GM19372 (cell line): ENCODE results near the gene ERC1.
"Not testable (repeated sequence)": the region's sequence is repeated elsewhere in the genome, so short reads cannot be mapped to it uniquely, and the experiment has no call there.

Experiments
- ATAC-seq: cut with Tn5 transposase; IDR thresholded peaks from one replicate; pipeline ENCODE4 v1.9.1; 2021; ENCODE audit warnings: mild to moderate bottlenecking, low read depth, moderate library complexity; ENCODE audit not compliant: unreplicated experiment

ERC1 gene

DNA sequence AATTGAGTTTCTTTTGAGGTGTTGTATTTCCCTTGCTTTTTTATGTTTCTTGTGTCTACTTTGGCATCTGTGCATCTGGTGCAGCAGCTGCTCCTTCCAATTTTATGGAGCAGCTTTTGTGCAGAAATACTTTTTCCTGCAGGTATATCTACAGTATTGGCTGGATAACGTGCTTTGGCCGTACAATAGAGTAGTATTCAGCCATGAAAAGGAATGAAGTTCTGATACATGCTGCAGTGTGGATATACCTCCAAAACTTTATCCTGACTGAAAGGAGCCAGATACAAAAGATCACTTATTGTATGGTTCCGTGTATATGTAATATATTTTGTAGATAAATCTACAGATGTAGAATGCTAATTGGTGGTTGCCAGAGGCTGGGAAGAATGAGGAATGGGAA lies 74.6 kb downstream of the ERC1 start:
- no peak for ATAC-seq

DNA sequence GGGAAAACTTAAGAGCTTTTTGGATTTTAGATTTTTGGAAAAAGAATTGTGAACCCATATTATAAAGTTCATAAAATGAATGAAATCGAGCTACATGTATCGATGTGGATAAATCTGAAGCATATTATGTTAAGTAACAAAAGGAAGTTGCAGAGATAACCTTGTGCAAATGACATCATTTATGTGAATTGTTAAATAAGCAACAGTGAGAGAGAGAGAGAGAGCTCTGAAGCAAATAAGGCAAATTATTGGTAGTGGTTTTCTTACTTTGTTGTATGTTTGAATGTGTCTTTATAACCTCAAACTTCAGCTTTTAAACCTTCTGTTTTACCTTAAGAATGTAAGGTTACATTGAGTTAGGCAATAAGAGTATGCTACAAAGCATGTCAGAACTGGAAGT lies 78.8 kb downstream of the ERC1 start:
- no peak for ATAC-seq

DNA sequence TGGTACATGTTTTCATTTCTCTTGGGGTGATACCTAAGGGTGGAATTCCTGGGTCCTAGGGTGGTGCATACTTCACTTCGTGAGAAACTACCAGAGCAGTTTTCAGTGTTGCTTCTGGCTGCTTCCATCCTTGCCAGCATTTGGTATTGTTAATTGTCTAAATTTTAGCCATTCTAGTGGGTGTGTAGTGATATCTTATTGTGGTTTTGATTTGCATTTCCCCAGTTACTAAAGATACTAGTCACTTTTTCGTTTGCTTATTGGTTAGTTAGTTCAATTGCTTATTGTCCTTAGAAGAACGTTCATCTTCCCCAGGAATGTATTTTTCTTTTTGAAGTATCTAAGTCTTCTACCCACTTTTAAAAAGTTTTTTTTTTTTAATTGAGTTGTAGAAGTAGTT lies 80.2 kb downstream of the ERC1 start:
- no peak for ATAC-seq

DNA sequence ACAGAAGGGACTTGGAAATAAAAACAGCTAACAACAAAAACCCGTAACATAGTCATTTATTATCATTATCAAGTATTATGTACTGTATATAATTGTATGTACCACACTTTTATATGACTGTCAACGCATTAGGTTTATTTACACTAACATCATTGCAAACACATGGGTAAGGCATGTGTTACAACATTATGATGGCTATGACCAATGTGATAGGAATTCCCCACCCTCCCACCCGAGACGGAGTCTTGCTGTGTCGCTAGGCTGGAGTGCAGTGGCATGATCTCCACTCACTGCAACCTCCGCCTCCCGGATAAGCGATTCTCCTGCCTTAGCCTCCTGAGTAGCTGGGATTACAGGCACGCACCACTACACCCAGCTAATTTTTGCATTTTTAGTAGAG lies 82.6 kb downstream of the ERC1 start:
- ATAC-seq = no peak

DNA sequence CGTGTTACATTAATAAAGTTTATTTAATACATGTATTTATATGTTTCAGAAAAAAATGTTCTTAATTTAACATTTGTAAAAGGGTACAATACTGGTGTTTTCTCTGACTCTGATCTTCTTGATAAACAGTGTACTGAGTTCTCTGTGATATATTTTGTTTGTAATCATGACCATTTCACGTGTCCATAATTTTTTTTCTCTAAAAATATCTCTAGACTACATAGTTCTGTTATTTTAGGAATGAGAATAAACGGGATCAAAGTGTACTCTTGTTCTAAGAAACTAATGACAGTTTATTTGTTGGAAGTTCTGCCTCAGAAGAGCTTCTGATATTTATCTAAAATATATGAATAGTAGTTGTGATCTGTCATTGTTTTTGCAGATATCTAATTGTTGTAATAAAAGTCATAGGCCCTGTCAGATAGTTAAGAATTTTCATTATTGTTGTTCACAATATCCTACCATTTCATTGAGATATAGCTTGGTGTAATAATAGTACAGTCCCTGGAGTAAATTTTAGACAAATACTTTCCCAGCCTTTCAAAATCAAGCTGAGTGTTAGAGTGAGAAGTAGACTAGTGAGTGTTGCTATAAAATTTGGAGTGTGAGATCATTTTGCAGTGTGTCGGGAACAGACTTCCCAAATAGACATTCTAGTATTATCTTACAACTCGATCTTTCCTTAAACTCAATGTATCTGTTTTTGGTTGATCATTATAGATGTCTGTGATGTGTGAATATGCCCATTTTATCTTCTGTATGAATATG lies 86.2 kb downstream of the ERC1 start:
- no peak for ATAC-seq

DNA sequence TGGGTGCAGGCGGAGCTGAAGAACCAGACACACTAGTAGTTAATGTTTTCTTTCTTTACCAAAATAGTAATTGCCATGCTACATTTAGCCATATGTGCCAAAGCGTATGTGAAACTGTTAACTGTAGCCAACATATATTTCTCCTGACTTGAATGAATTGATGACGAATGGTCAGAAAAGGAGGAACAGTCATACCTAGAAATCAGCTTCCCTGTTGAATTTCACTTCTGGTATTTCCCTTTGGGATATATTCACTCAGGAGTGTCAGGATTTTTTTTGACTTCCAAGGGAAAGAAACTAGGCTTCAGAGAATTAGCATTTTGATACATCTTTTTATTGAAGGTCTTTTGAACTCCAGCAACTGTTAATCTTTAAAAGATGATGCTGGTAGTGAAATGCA lies 87.0 kb downstream of the ERC1 start:
- no peak for ATAC-seq

DNA sequence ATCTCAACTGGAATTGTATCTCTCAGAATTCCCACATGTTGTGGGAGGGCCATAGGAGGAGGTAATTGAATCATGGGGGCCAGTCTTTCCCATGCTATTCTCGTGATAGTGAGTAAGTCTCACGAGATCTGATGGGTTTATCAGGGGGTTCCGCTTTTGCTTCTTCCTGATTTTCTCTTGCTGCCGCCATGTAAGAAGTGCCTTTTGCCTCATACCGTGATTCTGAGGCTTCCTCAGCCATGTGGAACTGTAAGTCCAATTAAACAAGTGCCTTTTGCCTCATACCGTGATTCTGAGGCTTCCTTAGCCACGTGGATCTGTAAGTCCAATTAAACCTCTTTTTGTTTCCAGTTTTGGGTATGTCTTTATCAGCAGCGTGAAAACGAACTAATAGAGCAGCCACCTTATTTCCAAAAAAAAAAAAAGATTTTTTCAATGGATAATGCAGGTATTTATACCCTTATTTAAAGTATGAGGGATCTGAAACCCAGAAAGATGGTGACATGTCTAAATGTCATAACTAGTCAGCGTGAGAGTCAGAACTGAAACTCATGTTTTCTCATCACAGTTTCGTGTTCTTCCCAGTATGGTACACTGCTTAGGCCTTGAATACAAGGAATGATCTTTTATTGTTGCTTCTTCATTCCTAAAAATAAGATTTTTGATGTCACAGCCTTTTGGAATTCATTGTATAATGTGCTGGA lies 89.6 kb downstream of the ERC1 start:
- ATAC-seq = no peak

DNA sequence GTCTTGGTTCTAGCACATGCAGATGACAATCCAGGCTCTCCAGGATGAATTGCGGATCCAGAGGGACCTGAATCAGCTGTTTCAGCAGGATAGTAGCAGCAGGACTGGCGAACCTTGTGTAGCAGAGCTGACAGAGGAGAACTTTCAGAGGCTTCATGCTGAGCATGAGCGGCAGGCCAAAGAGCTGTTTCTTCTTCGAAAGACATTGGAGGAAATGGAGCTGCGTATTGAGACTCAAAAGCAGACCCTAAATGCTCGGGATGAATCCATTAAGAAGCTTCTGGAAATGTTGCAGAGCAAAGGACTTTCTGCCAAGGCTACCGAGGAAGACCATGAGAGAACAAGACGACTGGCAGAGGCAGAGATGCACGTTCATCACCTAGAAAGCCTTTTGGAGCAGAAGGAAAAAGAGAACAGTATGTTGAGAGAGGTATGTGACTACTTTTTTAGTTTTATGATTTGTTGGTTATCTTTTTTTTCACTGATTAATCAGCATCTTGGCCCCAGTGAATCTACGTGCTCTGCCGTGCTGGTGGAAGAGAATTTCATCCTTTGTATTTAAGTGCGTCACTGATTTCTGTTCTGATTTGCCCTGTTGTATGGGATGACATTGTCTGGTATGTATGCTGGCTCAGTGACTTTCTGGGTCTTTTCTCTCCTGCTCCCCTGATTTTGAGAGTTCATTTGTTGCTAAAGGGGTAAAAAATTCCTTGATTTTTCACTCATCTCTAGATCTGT lies 92.3 kb downstream of the ERC1 start:
- ATAC-seq = no peak

DNA sequence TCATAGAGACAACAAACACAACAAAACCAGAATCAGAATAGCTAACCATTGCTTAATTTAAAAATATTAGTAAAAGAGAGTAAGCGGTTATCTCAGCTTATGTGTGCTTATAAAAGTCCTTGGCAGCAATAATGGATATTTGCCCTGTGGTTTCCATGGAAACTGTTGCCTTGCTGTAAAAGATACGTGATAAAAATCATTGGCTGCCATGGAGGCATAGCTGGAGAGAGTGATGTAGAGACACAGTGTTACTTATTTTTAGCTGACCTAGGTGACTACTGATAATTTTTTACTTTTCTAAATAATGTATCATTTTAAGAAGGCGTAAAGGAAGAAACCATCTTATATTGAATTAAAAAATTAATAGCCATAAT lies 92.9 kb downstream of the ERC1 start:
- ATAC-seq = no peak

DNA sequence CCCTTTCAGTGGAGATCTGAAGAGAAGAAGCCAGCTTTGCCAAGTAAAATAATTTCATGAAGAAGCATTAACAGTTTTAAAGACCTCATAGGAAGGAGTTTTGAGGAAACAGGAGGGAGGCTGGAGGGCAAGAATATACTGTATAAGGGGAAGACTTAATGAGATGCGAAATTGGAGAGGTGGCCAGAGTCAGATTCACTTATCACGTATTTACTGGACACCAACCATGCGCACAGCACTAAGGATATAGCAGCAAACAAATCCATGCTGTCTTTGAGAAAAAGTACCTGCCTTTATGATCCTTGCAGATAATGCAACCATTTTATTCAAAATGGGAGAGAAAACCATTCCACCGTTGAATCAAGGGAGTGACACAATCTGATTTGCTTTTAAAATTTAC lies 100.3 kb downstream of the ERC1 start:
- no peak for ATAC-seq

DNA sequence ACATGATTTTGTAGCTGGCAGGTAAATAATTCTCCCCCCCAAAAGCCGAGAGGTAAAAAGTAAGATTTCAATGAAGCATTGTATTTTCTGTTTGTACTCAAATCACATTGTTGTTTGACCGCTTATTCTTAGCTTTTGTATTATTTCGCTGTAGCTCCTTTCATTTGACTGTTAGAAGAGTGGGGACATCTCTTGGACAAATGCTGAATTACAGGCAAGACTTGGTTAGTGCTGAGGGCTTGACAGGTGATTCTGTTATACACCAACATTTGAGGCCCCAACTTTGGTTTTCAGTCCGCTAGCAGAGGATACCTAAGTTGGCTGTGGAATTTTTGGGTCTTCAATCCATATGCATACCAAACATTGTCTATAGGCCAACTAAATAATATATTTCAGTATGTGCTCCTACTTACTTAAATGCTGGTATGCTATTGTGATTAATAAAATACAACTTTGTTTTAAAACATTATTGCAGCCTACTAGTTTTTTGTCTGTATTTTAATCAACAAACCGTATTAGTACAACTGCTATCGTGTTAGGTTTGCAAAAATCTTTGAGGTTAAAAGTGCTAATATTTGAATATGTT lies 102.2 kb downstream of the ERC1 start:
- no peak for ATAC-seq

DNA sequence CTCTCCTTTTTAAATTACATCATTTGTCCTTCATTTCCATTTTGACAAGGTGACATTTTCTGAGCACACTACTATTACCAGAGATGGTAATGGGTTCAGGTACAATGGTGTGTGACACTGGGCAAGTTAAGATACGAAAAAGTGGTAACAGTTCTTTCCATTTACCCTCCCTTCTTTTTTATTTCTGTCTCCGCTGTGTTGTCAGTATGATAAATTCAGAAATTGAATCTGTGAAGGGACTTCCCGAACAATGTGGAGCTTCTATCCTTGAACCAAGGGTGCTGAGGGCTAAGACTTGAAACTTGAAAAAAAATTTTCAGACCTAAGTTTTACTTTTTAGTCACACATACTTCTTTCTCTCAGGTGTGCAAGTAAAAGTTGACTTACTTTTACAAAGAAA lies 103.7 kb downstream of the ERC1 start:
- ATAC-seq = no peak

DNA sequence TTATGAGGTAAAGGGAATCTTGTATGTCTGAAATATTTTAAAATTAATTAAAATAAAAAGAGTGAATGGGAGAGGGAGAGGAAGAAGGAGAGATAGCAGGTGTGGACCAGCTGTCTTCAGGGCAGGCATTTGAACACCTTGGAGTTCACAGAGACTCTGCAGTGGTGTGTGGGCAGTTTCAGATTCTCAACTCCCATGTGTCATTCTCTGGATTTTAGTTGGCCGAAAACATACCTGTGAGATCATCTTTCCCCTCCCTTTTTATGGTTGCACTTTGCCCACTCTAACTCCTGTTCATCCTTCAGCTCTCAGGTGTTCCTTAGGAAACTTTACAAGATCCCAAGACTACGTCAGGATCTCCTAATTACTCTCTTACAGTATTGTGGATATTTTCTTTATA lies 108.1 kb downstream of the ERC1 start:
- no peak for ATAC-seq

DNA sequence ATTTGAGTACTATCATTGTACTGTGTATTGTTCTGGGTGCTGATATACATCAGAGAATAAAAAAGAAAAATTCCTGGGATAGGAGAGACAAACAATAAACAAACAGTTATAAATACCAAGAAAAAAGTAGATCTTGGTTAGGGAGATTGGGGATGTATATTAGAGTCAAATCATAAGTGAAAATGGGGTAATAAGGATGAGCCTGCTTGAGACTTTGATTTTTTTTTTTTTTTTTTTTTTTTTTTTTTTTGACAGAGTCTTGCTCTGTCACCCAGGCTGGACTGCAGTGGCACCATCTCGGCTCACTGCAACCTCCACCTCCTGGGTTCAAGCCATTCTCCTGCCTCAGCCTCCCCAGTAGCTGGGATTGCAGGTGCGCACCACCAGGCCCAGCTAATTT lies 108.6 kb downstream of the ERC1 start:
- not testable (repeated sequence) for ATAC-seq

DNA sequence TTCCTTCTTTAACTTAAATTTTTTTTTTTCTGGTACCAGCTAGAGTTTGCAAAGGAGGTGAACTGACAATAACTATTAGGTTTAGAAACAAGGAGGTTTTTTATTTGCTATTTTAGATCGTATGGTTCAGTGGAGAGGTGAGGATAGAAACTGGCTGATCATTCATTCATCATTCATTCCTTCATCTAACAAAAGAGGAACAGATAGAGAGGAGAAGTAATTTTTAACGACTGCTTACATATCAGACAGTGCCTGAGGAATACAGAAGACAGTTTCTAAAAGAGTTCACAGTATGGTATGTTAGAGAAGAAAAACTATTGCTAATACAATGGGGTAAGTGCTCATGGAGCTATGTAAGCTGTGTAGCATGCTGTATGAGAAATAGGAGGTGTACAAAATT lies 111.1 kb downstream of the ERC1 start:
- no peak for ATAC-seq

DNA sequence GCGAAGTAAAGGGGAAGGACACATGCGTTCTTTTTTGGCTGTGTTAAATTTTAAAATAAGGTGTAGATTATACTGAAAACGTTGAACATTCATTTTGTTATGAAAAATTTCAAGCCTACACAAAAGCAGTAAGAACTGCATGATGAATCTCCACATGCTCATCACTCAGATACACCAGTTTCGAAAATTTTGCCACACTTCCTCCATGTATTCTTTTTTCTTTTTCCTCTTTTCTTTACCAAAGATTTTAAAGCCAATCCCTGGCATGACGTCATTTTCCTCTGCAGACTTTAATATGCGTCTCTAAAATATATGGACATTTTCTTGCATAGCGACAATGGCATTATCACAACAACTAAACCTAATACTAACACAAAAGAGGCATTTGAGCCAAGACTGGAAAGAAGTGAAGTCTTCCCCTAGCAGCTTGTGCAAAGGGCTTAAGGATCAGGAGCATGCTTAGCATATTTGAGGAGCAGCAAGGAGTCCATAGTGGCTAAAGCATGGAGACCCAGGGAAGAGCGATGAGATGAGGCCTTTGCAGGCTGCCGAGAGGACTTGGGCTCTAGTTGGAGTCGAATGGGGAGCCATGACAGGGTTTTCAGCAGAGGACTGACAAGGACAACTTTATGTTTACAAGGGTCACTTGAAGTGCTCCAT lies 111.9 kb downstream of the ERC1 start:
- no peak for ATAC-seq

DNA sequence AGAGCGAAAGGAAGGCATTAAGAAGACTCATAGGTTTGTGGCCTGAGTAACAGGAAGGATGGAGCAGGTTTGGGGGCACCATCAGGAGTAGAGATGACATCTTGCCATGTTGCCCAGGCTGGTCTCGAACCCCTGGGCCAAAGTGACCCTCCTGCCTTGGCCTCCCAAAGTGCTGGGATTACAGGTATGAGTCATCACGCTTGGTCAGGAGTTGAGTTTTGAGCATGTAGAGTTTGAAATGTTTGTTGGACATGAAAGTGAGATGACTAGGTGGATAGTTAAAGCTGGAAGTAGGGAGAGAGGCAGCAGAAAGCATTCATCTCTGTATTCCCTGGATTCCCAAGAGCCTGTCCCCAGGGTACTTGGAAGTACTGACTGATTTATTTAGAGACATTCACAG lies 112.6 kb downstream of the ERC1 start:
- no peak for ATAC-seq

DNA sequence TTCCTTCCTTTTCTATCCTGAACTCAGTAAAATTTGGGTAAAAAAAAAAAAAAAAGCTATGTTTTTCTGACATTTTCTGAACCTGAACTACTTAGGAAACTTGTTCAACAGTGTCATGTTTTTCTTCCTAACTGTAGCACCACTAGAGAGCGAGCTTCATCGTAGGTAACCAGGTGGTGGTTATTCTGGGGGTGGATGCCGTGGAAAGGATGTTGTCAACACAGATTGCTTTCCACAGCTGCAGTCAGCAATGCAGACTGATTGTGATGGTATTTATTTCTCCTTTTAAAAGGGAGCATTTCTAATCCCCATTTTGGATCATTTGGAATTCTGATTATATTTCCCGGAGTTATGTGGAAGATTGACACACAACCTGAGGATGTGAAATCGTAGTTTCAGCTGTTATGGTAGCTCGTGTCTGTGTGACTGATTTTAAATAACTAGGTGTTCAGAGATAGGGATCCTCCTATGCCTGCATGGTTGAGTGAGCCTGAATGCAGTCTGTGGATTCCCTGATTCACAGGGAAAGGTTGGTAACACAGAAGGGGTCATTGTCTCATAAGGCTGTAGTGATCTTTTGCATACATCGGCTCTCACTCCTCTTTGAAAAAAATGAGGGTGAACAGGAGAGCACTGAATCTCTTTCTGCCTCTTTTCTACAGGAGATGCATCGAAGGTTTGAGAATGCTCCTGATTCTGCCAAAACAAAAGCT lies 113.2 kb downstream of the ERC1 start:
- no peak for ATAC-seq

DNA sequence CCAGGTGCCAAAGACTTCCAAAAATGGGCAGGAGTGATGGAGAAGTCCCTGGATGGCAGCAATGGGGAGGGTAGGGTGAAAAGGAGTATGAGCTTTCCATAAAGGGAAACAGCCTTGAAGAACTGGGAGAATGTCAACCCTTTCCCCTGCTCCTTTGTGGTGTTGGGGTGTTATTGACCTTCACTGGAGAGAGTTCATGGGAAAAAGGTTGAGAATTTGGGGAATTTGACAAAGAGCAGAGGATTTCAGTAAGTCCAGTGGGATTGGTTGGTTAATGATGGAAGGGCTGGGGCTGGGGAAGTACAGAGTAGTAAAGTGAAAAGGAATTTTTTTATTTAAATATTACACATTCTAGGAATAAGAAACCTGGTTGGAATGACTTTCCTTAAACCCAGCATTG lies 116.6 kb downstream of the ERC1 start:
- ATAC-seq = no peak

DNA sequence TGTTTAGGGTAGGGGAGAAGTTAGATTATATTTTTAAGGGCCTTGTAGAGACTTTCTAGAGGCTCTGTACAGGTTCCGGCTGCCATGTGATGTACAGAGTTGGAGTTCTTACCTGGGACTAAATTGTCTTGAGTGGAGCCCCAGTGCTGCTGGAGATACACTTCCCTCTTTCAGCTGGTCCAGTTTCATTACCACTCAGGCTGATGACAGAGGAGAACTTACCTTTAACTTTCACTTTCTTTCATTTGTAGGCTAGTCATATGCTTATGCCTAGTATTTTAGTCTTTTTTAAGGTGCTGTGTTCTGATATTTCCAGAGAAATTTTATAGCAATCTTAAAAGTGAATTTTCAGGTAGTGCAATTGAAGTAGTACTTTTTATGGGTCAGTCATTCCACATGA lies 117.3 kb downstream of the ERC1 start:
- no peak for ATAC-seq
